Upper lobe of left lung (tissue), 6 donors: ENCODE results near the gene CDC25A. TPM values are rescaled to one million over a fixed set of nuclear protein-coding genes. Genes with fewer than 3 reads are reported as not detected.
A peak's percentile ranks its signal among the peaks of the same experiment; 100 is the strongest.

Experiments
- ATAC-seq, 2 donors: fragments of 200-7000 bp; cut with Tn5 transposase; one replicate each; pipeline ENCODE4 v1.9.1; 2022; ENCODE audit warnings: mild to moderate bottlenecking in 2 of 2, moderate library complexity in 2 of 2; ENCODE audit not compliant: low FRiP score in 2 of 2
- DNase-seq, 2 donors: peaks; one replicate each; pipeline ENCODE4 v3.0.0-alpha.2; 2019 to 2020
- H3K27ac ChIP-seq, 4 donors: fragments of 200-600 bp; sonication (generic); one replicate each; pipeline ENCODE4 v1.5.1; 2016 to 2019
- H3K27me3 ChIP-seq, 4 donors: fragments of 200-600 bp; sonication (generic); one replicate each; pipeline ENCODE4 v1.5.1; 2017 to 2019
- H3K36me3 ChIP-seq, 4 donors: fragments of 200-600 bp; sonication (generic); one replicate each; pipeline ENCODE4 v1.5.1; 2016 to 2019
- H3K4me1 ChIP-seq, 4 donors: fragments of 200-600 bp; sonication (generic); one replicate each; pipeline ENCODE4 v1.5.1; 2018 to 2019
- H3K4me3 ChIP-seq, 4 donors: fragments of 200-600 bp; sonication (generic); one replicate each; pipeline ENCODE4 v1.5.1; 2017 to 2019; ENCODE audit warnings: mild to moderate bottlenecking in 2 of 4, moderate library complexity in 1 of 4
- H3K9me3 ChIP-seq, 4 donors: fragments of 200-600 bp; sonication (generic); one replicate each; pipeline ENCODE4 v1.5.1; 2018 to 2019
- CTCF ChIP-seq, 6 experiments: fragments of 450-650 bp in 4 of 6; fragments of 200-600 bp in 2 of 6; sonication (generic) in 2 of 6; IDR thresholded peaks; one replicate each; pipeline ENCODE4 v1.5.1; 2016 to 2019; ENCODE audit warnings: antibody characterized with exemption in 6 of 6
- EP300 ChIP-seq, 4 donors: sonication (generic); formaldehyde crosslinking; IDR thresholded peaks; one replicate each; pipeline ENCODE4 v1.5.1; 2017; ENCODE audit warnings: antibody characterized with exemption in 4 of 4, control low read depth in 2 of 4
- POLR2A ChIP-seq, 4 donors: fragments of 450-650 bp; IDR thresholded peaks; one replicate each; pipeline ENCODE4 v1.5.1; 2016 to 2017; ENCODE audit warnings: antibody characterized with exemption in 4 of 4, mild to moderate bottlenecking in 2 of 4
- POLR2AphosphoS5 ChIP-seq, 2 donors: sonication (generic); formaldehyde crosslinking; IDR thresholded peaks; one replicate each; pipeline ENCODE4 v1.5.1; 2017; ENCODE audit warnings: antibody characterized with exemption in 2 of 2
- WGBS, 2 donors: methylation state at CpG; one replicate each; pipeline ENCODE4 v1.1.5; 2017 to 2018; 5-methylcytosine and 5-hydroxymethylcytosine counted together
- total RNA-seq, 6 donors: library from RNA; depleted of rRNA in 4 of 6; stranded (reverse); fragments of >200 nt in 4 of 6; gene quantifications; one replicate each; pipeline versions ENCODE4 v1.1.0 to v1.2.1, GENCODE V29; 2016 to 2021
- donor health status: DM: no; HTN: no; CAD: no; lungs with moderate emphysema.
- donor health status: DM: no; HTN: yes; CAD: no; lungs with severe emphysema.

Gene CDC25A
- total RNA-seq, 6 donors from 2014 or later: 0.30 to 1.5 (median 0.93) TPM; not detected in 2

DNA sequence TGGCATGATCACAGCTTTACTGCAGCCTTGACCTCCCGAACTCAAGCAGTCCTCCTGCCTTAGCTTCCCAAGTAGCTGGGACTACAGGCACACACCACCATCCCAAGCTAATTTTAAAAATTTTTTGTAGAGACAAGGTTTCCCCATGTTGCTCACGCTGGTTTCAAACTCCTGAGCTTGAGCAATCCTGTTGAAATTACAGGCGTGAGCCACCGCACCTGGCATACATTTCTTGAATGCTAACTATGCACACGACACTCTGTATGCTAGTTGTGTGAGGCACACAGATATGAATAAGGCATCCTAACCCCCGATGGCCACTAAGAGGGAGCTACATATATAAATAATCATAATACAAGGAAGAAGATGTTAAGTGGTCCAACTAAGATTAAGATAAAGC lies 64.9 kb downstream of the CDC25A start:
- H3K27me3 ChIP-seq: no peaks in the 10 kb centered on the region
- H3K27ac ChIP-seq: no peak overlapping the region
- TF ChIP-seq POLR2AphosphoS5 (IDR thresholded peaks at IDR 0.05): no peak
- no peak for DNase-seq
- no peak for ATAC-seq
- H3K4me1 ChIP-seq: peaks cover 0 to 10% (median 3%) of the 10 kb centered on the region in 4 donors
- H3K9me3 ChIP-seq: no peaks in the 10 kb centered on the region
- WGBS, 2 donors: 92 to 95% methylated on average over 6 of the region's 6 CpGs
- H3K4me3 ChIP-seq: no peak overlapping the region
- no peaks in the 10 kb centered on the region for H3K36me3 ChIP-seq

DNA sequence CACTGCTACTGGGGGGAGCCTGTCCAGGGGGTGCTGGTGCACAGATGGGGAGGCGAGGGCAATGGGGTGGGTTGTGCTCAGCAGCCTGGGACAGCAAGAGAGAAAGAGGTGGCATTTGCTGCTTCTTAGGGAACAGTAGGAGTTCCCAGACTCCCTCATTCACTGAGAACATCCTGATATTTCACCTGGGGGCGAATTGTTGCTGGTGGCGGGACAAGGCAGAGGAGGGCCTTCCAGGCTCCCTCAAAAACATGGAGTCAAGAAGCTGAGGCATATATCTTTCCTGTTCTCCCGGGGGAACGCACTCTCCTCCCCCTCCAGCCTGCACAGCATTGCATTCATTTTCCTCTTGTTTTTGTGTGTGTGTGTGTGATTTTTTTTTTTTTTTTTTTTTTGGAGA lies 65.7 kb downstream of the CDC25A start:
- WGBS, 2 donors: 84 to 92% methylated on average over 5 of the region's 5 CpGs

GRCh38 chr3:48120223-48120622 lies 68.0 kb downstream of the CDC25A start:
- WGBS, 2 donors: 81 to 89% methylated on average over 1 of the region's 1 CpG

More for the DNA sequence above, 65.7 kb downstream of the CDC25A start:
- Histone ChIP-seq H3K27me3 (no peaks in the 10 kb centered on the region), H3K27ac (no peak overlapping the region), H3K4me3 (no peak overlapping the region), H3K4me1 (peaks cover 0 to 10% (median 3%) of the 10 kb centered on the region in 4 donors), H3K36me3 (no peaks in the 10 kb centered on the region), H3K9me3 (no peaks in the 10 kb centered on the region)
- TF ChIP-seq CTCF (IDR thresholded peaks at IDR 0.05): no peak
- TF ChIP-seq POLR2AphosphoS5 (IDR thresholded peaks at IDR 0.05): no peak
- no peak for TF ChIP-seq POLR2A (IDR thresholded peaks at IDR 0.05)
- no peak for TF ChIP-seq EP300 (IDR thresholded peaks at IDR 0.05)
- no peak for ATAC-seq
- no peak for DNase-seq

GRCh38 chr3:48119505-48120193 lies 68.6 kb downstream of the CDC25A start:
- WGBS, 2 donors: 71 to 75% methylated on average over 4 of the region's 4 CpGs
- H3K4me3 ChIP-seq: no peak overlapping the region
- TF ChIP-seq EP300 (IDR thresholded peaks at IDR 0.05) (no peak), CTCF (IDR thresholded peaks at IDR 0.05) (no peak), POLR2AphosphoS5 (IDR thresholded peaks at IDR 0.05) (no peak), POLR2A (IDR thresholded peaks at IDR 0.05) (no peak)
- H3K27me3 ChIP-seq: no peaks in the 10 kb centered on the region
- peaks cover 0 to 10% (median 3%) of the 10 kb centered on the region in 4 donors for H3K4me1 ChIP-seq
- no peak for DNase-seq
- no peaks in the 10 kb centered on the region for H3K9me3 ChIP-seq
- H3K27ac ChIP-seq: peak overlapping the region; percentile 52 to 74 (median 64)
- no peaks in the 10 kb centered on the region for H3K36me3 ChIP-seq
- ATAC-seq: peak in 1 of 2 donors; percentile 78

More at GRCh38 chr3:48120223-48120622, 68.0 kb downstream of the CDC25A start:
- no peak overlapping the region for H3K4me3 ChIP-seq
- H3K27ac ChIP-seq: peak overlapping the region in 1 of 4 donors; percentile 74
- no peaks in the 10 kb centered on the region for H3K9me3 ChIP-seq
- H3K4me1 ChIP-seq: peaks cover 0 to 10% (median 3%) of the 10 kb centered on the region in 4 donors
- DNase-seq (no peak), ATAC-seq (no peak)
- no peaks in the 10 kb centered on the region for H3K36me3 ChIP-seq
- no peaks in the 10 kb centered on the region for H3K27me3 ChIP-seq
- TF ChIP-seq EP300 (IDR thresholded peaks at IDR 0.05): no peak
- no peak for TF ChIP-seq CTCF (IDR thresholded peaks at IDR 0.05)
- no peak for TF ChIP-seq POLR2AphosphoS5 (IDR thresholded peaks at IDR 0.05)
- TF ChIP-seq POLR2A (IDR thresholded peaks at IDR 0.05): no peak

- no peak for TF ChIP-seq POLR2AphosphoS5 (IDR thresholded peaks at IDR 0.05)
- no peak for TF ChIP-seq EP300 (IDR thresholded peaks at IDR 0.05)
- ATAC-seq (peak in 1 of 2 donors; percentile 68), DNase-seq (no peak)
- H3K27me3 ChIP-seq: no peaks in the 10 kb centered on the region
- 80 to 86% methylated on average over 8 of the region's 8 CpGs for WGBS, 2 donors
- peak overlapping the region; percentile 52 to 74 (median 64) for H3K27ac ChIP-seq
- H3K9me3 ChIP-seq: no peaks in the 10 kb centered on the region
- H3K36me3 ChIP-seq: no peaks in the 10 kb centered on the region
- H3K4me1 ChIP-seq: peaks cover 0 to 10% (median 3%) of the 10 kb centered on the region in 4 donors
- H3K4me3 ChIP-seq: no peak overlapping the region
Observed at GRCh38 chr3:48118928-48119327, 69.3 kb downstream of the CDC25A start.

- no peak for TF ChIP-seq CTCF (IDR thresholded peaks at IDR 0.05)
- TF ChIP-seq POLR2AphosphoS5 (IDR thresholded peaks at IDR 0.05): no peak
- TF ChIP-seq EP300 (IDR thresholded peaks at IDR 0.05): no peak
- no peak for TF ChIP-seq POLR2A (IDR thresholded peaks at IDR 0.05)
- H3K27me3 ChIP-seq: no peaks in the 10 kb centered on the region
- no peak overlapping the region for H3K27ac ChIP-seq
- H3K4me3 ChIP-seq: no peak overlapping the region
- H3K36me3 ChIP-seq: no peaks in the 10 kb centered on the region
- ATAC-seq: no peak
- no peak for DNase-seq
- H3K4me1 ChIP-seq: peaks cover 0 to 10% (median 3%) of the 10 kb centered on the region in 4 donors
- 84 to 86% methylated on average over 7 of the region's 7 CpGs for WGBS, 2 donors
- no peaks in the 10 kb centered on the region for H3K9me3 ChIP-seq
Observed at GRCh38 chr3:48118322-48118721, 69.9 kb downstream of the CDC25A start.
